ENCODE data around the gene NCAM1.
A peak's percentile ranks its signal among the peaks of the same experiment; 100 is the strongest.

NCAM1 gene

DNA sequence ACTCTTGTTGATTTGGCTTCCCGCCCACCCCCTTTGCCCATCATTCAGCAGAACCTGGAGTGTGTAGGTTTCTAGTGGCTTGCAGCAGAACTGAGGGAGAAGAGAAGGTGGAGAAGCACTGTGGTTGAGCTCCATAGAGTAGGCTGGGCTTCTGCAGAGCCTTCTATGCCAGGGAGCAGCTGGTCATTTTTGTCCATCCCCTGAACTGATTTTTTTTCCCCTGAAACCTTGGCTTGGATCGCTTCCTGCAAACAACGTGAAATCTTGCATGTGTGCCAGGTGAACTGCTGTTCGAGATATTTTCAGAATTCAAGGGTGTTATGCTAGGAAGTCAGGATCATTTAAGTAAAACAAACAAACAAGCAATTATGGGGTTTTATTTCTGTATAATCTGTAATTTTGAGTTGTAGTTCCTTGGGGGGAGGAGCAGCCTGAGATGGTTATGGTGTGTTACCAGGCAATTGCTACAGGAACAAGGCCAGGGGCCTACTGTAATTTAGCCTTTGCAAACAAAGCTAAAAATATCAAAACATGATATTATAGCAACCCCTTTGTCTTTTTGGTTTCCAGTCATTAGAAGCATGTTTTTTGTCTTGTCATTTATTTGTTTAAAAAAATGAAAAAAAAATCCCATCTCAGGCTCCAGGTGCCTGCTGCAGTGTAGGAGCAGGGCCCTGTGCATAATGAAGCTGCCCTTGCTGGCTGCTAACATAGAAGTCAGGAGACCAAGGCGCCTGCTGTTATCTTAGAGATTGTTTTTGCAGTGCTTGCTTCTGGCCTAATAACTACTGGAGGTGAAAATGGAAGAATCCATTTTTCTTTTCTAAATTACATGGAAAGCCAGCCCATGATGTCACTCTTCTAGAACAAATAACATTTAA, 200.7 kb downstream of the NCAM1 start:
- TF ChIP-seq, protein P1, sequence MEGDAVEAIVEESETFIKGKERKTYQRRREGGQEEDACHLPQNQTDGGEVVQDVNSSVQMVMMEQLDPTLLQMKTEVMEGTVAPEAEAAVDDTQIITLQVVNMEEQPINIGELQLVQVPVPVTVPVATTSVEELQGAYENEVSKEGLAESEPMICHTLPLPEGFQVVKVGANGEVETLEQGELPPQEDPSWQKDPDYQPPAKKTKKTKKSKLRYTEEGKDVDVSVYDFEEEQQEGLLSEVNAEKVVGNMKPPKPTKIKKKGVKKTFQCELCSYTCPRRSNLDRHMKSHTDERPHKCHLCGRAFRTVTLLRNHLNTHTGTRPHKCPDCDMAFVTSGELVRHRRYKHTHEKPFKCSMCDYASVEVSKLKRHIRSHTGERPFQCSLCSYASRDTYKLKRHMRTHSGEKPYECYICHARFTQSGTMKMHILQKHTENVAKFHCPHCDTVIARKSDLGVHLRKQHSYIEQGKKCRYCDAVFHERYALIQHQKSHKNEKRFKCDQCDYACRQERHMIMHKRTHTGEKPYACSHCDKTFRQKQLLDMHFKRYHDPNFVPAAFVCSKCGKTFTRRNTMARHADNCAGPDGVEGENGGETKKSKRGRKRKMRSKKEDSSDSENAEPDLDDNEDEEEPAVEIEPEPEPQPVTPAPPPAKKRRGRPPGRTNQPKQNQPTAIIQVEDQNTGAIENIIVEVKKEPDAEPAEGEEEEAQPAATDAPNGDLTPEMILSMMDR (conservative IDR thresholded peaks at IDR 0.05), result no peak
- peak overlapping the region; percentile 54 for H3K27ac ChIP-seq

DNA sequence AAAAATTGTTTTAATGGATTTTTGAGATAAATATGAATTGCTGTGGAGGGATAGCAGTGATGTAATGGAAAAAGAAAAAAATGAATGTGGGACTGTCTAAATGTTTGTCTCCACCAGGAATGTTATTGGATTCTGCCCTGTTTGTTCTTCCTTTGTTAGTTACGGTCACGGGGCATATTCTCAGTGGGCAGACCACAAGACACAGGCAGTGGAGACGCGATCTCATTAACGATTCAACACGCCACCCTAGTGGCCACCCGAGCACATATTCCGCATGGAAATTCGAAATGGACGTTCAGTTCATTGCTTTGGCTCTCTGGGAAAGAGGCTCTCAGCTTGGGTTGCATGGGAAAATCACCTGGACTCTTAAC, 201.4 kb downstream of the NCAM1 start:
- TF ChIP-seq, protein P1 (conservative IDR thresholded peaks at IDR 0.05), result 0 out of 2 replicates have a peak, but pooled peaks have one; percentile 29
- peak overlapping the region; percentile 54 for H3K27ac ChIP-seq

DNA sequence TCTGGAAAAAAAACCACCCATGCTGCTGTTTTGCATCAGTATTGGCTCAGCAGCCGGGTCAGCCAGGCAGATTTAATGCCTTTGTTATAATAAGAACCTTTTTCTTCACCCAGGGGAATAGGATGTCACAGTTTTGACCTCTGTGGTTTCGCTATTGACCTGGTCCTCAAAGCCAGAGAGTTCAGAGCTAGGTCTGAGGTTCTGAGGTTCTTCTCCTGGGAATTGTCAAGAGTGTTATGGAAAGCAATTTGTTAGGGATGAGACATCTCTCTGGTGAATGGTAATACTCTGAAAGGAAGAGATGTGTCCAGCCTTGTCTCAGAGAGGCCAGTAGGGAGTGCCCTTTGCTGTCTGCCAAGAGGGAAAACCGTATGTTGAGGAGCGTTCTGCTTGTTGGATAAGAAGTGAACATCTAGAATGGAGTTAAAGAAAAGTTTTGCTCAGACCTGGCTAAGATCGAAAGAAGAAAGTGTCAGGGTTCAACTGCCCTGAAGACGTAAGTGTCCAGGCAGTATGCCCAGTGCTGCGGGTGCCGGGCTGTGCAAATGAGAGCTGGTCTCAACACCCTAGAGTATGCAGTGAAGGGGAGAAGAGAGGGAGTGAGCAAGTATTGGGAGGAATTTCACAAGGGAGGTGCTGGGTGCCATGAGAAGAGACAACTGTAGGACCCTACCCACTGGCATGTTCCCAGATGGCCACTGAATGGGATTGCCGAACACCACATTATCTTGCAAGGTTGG, 202.2 kb downstream of the NCAM1 start:
- no peak overlapping the region for H3K27ac ChIP-seq
- TF ChIP-seq, protein P1 (conservative IDR thresholded peaks at IDR 0.05), result no peak

DNA sequence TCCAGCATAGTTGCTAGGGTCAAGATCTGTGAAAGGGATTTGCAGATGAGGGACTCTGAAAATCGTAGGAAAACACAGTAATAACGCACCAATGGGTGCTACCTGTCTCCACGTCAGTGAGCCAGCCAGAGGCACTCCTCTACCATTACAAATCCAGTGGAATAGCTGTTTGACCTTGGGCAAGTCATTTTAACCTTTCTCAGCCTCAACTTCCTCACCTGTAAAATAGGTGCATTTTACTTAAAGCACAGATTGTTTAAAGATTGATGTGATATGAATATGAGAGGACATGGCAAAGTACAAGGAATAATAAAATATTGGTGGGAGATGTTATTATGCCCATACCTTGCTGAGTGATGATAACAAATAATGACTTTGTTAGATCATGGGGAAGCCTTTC, 205.1 kb downstream of the NCAM1 start:
- TF ChIP-seq, protein P1 (conservative IDR thresholded peaks at IDR 0.05), result no peak
- H3K27ac ChIP-seq, result no peak overlapping the region

DNA sequence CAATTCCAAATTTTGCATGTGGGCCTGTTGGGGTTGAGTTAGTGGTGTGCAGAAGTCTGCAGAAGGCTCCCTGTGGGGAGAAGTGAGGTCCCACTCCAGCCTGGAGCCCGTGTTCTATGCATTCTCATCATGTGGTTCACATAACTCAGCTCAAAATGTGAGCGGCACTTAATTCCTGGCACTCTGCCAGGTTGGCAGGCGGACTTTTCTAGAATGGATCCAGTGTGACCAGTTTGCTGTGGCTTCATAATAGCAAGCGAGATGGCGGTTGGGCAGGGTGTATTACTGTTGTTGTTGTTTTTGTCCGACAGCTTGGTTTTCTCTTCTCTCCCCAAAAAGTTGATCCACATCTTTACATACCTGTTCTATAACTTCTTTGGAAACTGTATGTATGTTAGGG, 206.4 kb downstream of the NCAM1 start:
- H3K27ac ChIP-seq, result no peak overlapping the region
- TF ChIP-seq, protein P1 (conservative IDR thresholded peaks at IDR 0.05), result no peak

DNA sequence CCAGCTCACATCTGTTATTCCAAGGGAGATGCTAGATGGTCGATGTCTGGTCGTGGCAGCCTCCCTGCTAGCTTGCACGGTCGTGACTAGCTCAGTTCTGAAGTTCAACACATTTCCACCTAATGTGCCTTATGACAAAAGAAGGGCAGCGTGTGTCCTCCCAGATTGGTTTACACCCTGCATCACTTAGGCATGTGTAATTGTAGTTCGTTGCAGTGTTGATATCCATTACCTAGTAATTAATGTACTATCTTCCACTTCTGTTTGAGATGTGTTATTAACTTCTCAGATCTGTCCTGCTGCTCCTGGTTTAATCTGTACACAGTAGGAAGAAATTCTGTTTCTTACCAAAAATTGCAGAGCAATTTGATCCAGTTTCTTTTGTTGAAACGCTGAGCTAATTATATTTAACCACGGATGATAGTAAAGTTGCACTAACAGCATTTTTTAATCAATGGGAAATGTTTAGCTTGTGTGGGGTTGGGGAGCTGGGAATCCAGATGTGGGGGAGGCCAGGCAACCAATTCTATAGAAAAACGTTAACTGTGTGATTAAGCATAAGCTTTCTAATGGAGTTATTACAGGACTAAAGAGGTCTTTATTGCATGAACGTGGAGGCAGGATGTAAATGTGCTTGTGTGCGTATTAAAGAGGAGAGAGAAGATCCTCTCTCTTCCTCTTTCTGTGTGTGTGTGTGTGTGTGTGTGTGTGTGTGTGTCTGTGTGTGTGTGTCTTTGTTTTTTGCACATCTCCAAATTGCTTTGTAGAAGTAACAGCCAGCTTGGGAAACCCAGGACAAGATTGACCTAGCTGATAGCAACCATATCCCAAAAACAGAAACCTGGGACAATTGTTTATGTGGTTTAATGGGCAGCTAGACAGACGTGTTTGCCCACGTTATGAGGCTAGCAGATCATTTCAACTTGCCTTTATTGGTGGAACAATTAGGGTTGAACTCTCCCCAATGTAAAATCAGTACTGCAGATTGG, 207.4 kb downstream of the NCAM1 start:
- H3K27ac ChIP-seq, result no peak overlapping the region

More for the DNA sequence above, 207.4 kb downstream of the NCAM1 start:
- TF ChIP-seq, protein P1 (conservative IDR thresholded peaks at IDR 0.05), result no peak

Measured in VCaP (cell line).